ENCODE results near the gene C19orf44. TPM values are rescaled to one million over a fixed set of nuclear protein-coding genes. Genes with fewer than 3 reads are reported as not detected.
"Not testable (repeated sequence)": the region's sequence is repeated elsewhere in the genome, so short reads cannot be mapped to it uniquely, and the experiment has no call there.

The C19orf44 gene
- total and polyA plus RNA-seq, 9 donors = 6.3 to 12.2 (median 9.4) TPM

GRCh38 chr19:16544473-16545231 is 48.5 kb downstream of the C19orf44 start:
- 85 to 88% (median 85%) methylated on average over 11 of the region's 11 CpGs for WGBS, 3 donors
- no peak overlapping the region for H3K27ac ChIP-seq
- no peaks in the 10 kb centered on the region for H3K9me3 ChIP-seq
- no peaks in the 10 kb centered on the region for H3K27me3 ChIP-seq
- H3K4me3 ChIP-seq = no peak overlapping the region
- peaks cover 9% of the 10 kb centered on the region for H3K4me1 ChIP-seq (ENCODE audit: insufficient read depth)
- DNase-seq = no peak
- TF ChIP-seq CTCF (IDR thresholded peaks at IDR 0.05) = no peak
- TF ChIP-seq EP300 (IDR thresholded peaks at IDR 0.05) = no peak
- no peak for TF ChIP-seq POLR2A (IDR thresholded peaks at IDR 0.05)
- no peaks in the 10 kb centered on the region for H3K36me3 ChIP-seq
- intact Hi-C loops (cut with DNase I) = no loop called here

- intact Hi-C loops (cut with DNase I) = no loop called here
- Histone ChIP-seq H3K4me3 (no peak overlapping the region), H3K27ac (no peak overlapping the region), H3K9me3 (no peaks in the 10 kb centered on the region), H3K27me3 (no peaks in the 10 kb centered on the region), H3K36me3 (no peaks in the 10 kb centered on the region), H3K4me1 (ENCODE audit: insufficient read depth) (no peaks in the 10 kb centered on the region)
- no peak for TF ChIP-seq POLR2A (IDR thresholded peaks at IDR 0.05)
- TF ChIP-seq EP300 (IDR thresholded peaks at IDR 0.05) = no peak
- TF ChIP-seq CTCF (IDR thresholded peaks at IDR 0.05) = no peak
- 88 to 95% (median 93%) methylated on average over 4 of the region's 4 CpGs for WGBS, 3 donors
- DNase-seq = no peak
These were observed 52.8 kb downstream of the C19orf44 start for GRCh38 chr19:16548956-16549355.

- H3K27me3 ChIP-seq; intact Hi-C loops (cut with DNase I); H3K9me3 ChIP-seq; H3K4me1 ChIP-seq (ENCODE audit: insufficient read depth); H3K36me3 ChIP-seq; H3K27ac ChIP-seq; DNase-seq; H3K4me3 ChIP-seq: not testable (repeated sequence)
- 85 to 88% (median 87%) methylated on average over 6 of the region's 6 CpGs for WGBS, 3 donors
These were observed 55.7 kb downstream of the C19orf44 start for GRCh38 chr19:16551902-16552301.

- H3K27ac ChIP-seq = no peak overlapping the region
- intact Hi-C loops (cut with DNase I) = no loop called here
- no peaks in the 10 kb centered on the region for H3K9me3 ChIP-seq
- H3K36me3 ChIP-seq = no peaks in the 10 kb centered on the region
- no peaks in the 10 kb centered on the region for H3K4me1 ChIP-seq (ENCODE audit: insufficient read depth)
- TF ChIP-seq CTCF (IDR thresholded peaks at IDR 0.05) = no peak
- TF ChIP-seq EP300 (IDR thresholded peaks at IDR 0.05) = no peak
- no peak for TF ChIP-seq POLR2A (IDR thresholded peaks at IDR 0.05)
- no peak for DNase-seq
- H3K27me3 ChIP-seq = no peaks in the 10 kb centered on the region
- 83 to 88% (median 87%) methylated on average over 8 of the region's 8 CpGs for WGBS, 3 donors
- no peak overlapping the region for H3K4me3 ChIP-seq
These were observed 58.6 kb downstream of the C19orf44 start for GRCh38 chr19:16554776-16555175.

GRCh38 chr19:16559780-16560276 is 63.6 kb downstream of the C19orf44 start:
- 34 to 52% (median 43%) methylated on average over 10 of the region's 10 CpGs for WGBS, 3 donors
- TF ChIP-seq POLR2A (IDR thresholded peaks at IDR 0.05) (no peak), CTCF (IDR thresholded peaks at IDR 0.05) (no peak), EP300 (IDR thresholded peaks at IDR 0.05) (no peak)
- H3K9me3 ChIP-seq = no peaks in the 10 kb centered on the region
- intact Hi-C loops (cut with DNase I) = no loop called here
- H3K27me3 ChIP-seq = no peaks in the 10 kb centered on the region
- H3K4me1 ChIP-seq (ENCODE audit: insufficient read depth) = no peaks in the 10 kb centered on the region
- no peak overlapping the region for H3K27ac ChIP-seq
- H3K36me3 ChIP-seq = no peaks in the 10 kb centered on the region
- DNase-seq = no peak
- H3K4me3 ChIP-seq = no peak overlapping the region

Measured in ovary (tissue), 9 donors.